Posterior vena cava (tissue), 2 donors: ENCODE measurements around the gene SPON2. TPM values are rescaled to one million over a fixed set of nuclear protein-coding genes. Genes with fewer than 3 reads are reported as not detected.

Source experiments
- DNase-seq: peaks from one replicate; pipeline ENCODE4 v3.0.0-alpha.2; 2020; ENCODE audit warnings: low spot score
- intact Hi-C, 2 donors: fragments of 100-400 bp; cut with DNase I; formaldehyde crosslinking; loops; one replicate each; pipeline versions ENCODE4 v1.14.1 to v1.14.2; 2022 to 2023
- total RNA-seq, 2 donors: library from RNA; stranded (reverse); fragmentation: NEBNext Ultra II Directional; extraction: Animal tissue kit (Norgen Biotek cat#: 25700); gene quantifications; one replicate each; pipeline ENCODE4 v1.2.1, GENCODE V29; 2021
- donor health status: DM: yes; HTN: yes; CAD: no.
- donor health status: DM: yes; HTN: yes; CAD: no.

The SPON2 gene
- total RNA-seq, 2 donors from 2014 or later: 18.1 to 63.3 TPM

DNA sequence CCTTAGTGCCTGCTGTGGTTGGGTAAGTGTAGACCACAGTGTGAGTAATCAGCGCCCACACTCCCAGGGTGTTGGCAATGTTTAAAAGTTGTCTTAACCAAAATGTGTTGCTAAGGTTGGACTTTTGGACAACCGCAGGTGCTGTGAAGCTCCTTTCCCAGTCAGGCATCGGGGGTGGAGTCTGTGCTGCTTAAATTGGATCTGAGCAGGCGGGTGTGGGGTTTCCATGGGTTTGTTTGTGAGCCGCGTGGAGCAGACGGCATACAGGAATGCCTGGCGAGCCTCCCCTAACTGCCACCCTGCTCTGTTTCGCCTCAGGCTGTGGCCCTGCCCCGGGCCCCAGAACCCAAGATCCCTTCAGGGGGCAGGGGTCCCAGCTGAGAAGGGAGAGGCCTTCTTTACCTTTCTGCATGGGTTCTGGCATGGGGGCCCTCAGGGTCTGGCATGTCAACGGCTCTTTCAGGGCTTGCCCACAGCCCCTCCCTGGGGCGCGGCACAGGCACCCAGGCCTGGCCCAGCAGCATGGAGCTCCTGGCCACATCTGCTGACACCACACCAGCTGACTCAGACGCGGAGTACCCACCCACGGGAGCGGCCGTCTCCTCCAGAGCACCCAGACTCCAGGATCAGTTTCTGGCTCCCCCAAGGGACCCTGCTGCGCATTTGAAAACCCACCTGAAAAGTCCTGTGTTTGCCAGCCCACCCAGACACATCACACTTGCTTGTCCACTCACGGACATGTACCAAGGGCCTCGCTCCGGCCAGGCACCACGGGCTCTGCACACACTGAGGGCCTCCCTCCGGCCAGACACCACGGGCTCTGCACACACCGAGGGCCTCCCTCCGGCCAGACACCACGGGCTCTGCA lies 5.1 kb upstream of the SPON2 start:
- DNase-seq: peak; percentile 70
- intact Hi-C loops: no loop called here

- intact Hi-C loops: no loop called here
- no peak for DNase-seq
Observed at GRCh38 chr4:1176398-1177273, 4.3 kb upstream of the SPON2 start.

DNA sequence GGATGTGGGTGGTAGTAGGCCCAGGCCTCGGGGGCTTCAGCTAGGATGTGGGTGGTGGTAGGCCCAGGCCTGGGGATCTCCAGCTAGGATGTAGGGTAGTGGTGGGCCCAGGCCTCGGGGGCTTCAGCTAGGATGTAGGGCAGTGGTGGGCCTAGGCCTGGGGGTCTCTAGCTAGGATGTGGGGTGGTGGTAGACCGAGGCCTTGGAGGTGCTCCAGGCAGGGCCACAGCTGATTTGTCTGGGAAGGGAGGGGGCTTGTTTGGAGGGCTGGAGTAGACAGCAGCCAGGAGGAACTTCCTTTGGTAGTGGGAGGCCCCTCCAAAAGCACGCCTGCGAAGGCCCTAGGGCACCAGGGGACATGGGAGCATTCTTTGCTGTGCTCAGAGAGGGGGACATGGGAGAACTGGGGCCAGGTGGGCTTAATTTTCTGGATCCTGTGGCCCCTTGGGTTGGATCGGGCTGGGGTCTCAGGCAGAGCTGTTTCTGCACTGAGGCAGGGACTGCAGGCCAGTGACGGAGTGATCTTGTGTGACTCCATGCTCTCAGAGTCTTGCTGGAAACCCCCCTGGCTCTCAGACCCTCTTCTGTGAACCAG lies 3.3 kb upstream of the SPON2 start:
- intact Hi-C loops: no loop called here
- DNase-seq: peak; percentile 48

DNA sequence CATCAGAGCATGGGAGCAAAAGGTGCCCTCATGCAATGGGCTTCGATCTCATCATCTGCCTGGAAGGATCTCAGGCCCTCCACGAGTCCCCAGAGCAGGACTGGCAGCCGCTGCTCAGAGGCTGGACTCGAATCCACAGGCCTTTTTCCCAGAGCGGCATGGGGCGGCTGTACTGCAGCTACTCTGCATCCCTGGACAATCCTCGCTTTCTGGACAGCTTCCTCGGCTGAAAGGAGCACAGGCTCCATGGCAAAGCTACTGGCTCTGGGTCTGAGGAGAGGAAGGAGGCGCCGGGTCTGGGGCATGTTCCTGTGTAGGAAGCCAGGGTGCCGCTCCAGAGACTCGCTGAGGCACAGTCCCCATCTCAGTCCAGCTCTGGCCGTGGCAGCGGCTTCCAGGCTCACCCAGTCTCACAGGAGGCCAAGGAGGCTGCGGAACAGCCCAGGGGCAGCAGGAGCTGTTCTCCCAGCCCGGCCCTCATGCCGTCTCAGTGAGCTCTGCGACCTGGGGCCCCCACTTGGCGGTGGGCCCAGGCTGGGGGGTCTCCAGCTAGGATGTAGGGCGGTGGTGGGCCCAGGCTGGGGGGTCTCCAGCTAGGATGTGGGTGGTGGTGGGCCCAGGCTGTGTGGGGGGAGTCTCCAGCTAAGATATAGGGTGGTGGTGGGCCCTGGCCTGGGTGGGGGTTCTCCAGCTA lies 2.7 kb upstream of the SPON2 start:
- intact Hi-C loops: loop anchor here in 1 of 2 donors (5.0 kb wide), 1 partner anchor 32 kb away; no protein-coding TSS in a partner anchor
- DNase-seq: peak; percentile 80

DNA sequence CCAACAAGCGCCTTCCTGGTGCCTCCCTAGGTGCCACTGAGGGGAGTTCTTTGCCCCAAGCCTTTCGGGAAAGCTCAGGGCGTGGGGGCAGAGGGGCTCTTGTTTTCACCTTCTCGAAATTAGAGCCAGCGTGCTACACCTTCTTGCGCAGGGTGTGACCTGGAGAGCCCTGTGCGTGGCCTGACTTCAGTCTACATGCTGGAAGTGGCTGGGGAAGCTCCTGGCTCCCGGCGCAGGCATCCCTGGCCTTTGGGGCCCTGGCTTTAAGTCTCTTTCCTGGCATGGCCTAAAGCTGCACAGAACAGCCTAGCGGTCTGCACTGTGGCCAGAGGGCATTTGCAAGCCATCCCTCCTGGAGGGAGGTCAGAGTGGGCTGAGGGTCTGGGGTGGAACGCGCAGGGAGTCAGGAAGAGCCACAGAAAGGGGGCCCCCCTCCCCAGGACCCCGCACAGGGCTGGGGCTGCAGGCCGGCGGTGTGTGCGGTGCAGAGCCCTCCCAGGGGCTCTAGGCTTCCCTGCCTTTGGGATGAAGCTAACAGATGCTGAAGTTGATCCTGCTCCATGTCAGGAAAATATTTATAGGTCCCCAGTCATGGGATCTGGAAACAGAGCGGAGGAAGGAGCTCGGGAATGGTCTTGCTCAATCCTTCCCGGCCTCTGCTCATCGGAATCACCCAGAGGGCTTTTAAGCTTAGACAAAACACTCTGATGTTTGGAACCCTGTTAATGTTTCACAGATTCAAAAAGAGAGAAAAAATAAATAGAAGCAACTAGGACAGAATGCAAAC lies 781 bp upstream of the SPON2 start:
- intact Hi-C loops: loop anchor here in 1 of 2 donors (5.0 kb wide), 1 partner anchor 34 kb away; no protein-coding TSS in a partner anchor
- peak; percentile 86 for DNase-seq

- peak; percentile 82 for DNase-seq
- intact Hi-C loops: loop anchor here in 1 of 2 donors (5.0 kb wide), 1 partner anchor 36 kb away; no protein-coding TSS in a partner anchor
Observed at GRCh38 chr4:1171311-1172227, 814 bp downstream of the SPON2 start.

DNA sequence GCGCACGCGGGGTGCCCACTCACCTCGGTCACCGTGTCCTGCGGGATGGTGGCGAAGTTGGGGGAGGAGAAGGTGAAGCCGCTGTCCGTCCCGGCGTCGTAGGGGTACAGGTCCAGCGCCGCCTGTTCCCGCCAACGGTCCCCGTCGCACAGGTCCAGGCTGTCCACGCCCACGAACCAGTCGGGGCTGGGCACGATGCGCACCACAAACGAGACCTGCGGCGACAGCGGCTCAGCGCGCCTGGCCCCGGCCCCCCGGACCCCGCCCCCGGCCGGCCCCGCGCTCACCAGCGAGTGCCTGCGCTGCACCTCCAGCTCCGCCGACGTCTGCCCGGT lies 1.4 kb downstream of the SPON2 start:
- peak; percentile 82 for DNase-seq
- intact Hi-C loops: loop anchor here in 1 of 2 donors (5.0 kb wide), 1 partner anchor 36 kb away; no protein-coding TSS in a partner anchor

DNA sequence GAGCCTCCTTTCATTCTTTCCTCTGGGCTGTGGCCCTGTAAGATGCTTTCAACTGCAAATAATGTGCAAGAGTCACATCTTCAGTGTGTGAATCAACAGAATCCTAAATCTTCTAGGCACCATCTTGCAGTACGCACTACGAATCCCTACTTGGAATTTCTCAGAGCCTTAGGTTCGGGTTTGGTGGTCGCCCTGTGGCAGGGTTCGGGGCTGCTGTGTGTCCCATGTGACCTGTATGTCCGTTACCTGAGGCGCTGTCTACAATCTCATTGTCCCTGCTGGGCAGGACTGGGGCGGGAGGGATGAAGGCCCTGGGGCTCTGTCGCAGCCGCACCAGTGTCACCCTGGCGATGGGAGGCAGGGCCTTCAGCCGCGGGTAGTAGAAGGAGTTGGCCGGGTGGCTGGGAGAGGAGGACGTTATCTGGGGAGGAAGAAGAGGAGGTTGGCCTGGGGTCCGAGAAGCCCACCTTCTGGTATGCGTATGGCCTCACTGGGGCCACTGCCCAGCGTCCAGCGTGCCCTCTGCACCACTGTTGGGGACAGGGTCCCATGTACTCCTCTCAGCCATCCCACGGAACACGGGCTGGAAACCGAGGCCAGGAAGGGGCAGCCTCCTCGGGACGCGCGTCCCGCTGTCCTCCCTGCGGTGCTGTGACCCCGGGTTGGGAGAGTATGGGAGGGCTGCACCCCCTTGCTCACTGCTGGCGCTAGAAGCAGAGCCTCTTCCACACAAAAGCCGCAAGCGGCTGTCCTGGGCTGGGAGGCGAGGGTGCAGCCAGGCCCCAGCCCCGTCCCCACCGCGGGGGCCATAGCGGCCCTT lies 2.0 kb downstream of the SPON2 start:
- intact Hi-C loops: loop anchor here in 1 of 2 donors (5.0 kb wide), 1 partner anchor 37 kb away; no protein-coding TSS in a partner anchor
- DNase-seq: peak; percentile 75

DNA sequence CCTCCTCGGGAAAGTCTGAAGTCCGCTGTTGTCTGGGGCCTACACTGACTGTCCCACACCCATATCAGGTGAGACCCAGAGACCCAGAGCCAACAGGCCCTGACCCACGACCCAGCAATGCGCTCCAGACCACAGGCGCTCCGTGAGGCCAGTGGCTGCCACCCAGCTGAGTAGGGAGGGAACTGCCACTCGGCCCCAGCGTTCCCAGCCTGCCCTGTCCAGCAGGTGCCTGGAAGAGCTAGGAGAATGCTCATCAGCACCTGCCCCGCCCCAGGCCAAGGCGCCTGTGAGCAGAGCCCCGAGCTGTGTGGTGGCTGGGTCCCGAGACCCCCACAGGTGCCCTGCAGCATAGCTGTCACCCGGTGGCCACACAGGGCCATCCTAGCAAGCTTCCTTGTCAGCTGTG lies 2.7 kb downstream of the SPON2 start:
- intact Hi-C loops: loop anchor here (2.0 to 10.0 kb wide), 5 partner anchors 38 to 92 kb away; partner anchors contain the start of gene CTBP1 (in 1 of the 2)
- no peak for DNase-seq

GRCh38 chr4:1169171-1169671 lies 3.2 kb downstream of the SPON2 start:
- DNase-seq: no peak

DNA sequence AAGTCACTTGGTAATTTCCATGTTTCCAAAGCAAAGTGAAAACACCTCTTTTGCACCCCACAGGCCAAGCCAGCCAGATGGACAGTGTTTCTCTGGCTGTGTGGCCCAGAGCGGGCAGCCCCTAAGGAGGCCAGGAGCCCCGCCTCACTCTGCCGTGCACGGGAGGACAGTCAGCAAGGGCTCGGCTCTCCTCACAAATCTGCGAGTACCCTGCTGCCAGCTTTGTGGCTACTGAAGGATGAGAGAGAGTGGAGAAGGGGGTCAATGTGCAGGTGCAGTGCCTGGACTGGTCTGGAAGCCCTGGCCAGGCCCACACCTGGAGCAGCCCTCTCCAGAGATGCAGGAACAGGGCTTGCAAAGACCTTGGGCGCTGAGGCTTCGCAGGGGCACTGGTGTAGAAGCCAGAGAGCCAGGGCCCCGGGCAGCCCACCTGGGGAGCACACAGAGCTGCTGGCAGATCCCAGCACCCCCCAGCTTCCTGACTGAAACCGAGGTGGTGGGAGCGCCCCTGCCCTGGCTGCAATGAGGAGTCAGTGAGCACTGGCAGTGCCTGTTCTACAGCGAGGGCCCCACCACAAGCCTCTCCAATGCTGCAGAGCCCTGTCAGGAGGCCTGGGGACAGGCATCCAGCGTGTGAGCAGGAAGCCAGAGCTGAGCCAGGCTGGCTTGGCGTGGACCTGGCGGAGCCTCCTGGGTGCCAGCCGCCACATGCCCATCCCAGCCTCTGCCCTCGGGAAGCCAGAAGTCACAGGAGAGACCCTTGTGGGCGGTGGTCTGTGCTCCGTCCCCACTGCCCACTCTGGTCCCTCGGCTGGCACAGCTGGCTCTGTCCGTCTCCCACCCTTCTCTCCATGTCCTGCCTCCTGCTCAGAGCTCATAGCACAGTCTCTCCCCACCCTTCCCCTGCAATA lies 3.9 kb downstream of the SPON2 start:
- DNase-seq: no peak
- intact Hi-C loops: loop anchor here (2.0 to 10.0 kb wide), 4 partner anchors 72 to 91 kb away; partner anchors contain the start of gene CTBP1 (in 1 of the 2)

More at GRCh38 chr4:1169171-1169671, 3.2 kb downstream of the SPON2 start:
- intact Hi-C loops: loop anchor here (2.0 to 10.0 kb wide), 4 partner anchors 72 to 92 kb away; partner anchors contain the start of gene CTBP1 (in 1 of the 2)

DNA sequence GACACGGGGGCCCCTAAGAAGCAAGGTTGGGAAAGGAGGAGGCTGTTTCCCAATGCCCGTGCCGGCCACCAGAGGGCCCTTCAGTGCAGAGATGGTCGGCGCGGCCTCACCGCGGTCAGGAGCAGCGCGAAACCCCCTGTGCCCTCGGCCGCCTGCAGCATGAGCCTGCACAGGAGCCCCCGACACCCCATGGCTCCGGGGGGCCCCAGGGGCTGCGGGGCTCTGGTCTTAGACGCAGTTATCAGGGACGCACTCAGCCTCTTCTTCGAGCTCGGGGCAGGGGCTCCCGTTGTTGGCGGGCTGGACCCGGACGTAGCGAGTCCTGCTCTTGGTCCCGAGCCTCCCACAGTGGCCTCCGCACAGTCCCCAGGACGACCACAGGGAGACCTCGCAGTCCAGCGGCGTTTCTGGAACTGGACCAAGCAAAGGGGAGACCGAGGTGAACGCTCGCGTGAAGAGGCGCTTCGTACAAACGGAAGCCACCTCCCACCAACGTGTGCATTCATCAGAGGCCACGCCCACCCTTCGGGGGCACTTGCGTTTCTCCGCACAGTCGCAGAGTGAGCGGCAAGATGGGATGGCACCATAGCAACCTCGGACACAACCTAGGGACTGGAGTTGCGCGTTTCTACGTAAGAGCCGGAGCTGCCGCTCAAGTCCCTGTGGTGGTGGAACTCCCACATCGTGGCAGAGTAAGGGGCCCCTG lies 5.0 kb downstream of the SPON2 start:
- peak; percentile 93 for DNase-seq
- intact Hi-C loops: loop anchor here (5.0 to 10.0 kb wide), 3 partner anchors 77 to 90 kb away; partner anchors contain the start of gene CTBP1 (in 1 of the 2)

GRCh38 chr4:1166509-1167243 lies 5.7 kb downstream of the SPON2 start:
- DNase-seq: no peak
- intact Hi-C loops: loop anchor here (5.0 to 10.0 kb wide), 3 partner anchors 78 to 89 kb away; partner anchors contain the start of gene CTBP1 (in 1 of the 2)
